Motor neuron (in vitro differentiated cells): ENCODE measurements around the gene ARHGEF10L. TPM values are rescaled to one million over a fixed set of nuclear protein-coding genes. Genes with fewer than 3 reads are reported as not detected.

Source experiments
- ATAC-seq, 8 experiments: fragments of 200-7000 bp; cut with Tn5 transposase; replicated peaks in 6 of 8; 2 replicates each; pipeline ENCODE4 v1.8.0; 2021; ENCODE audit warnings: mild to moderate bottlenecking in 8 of 8, moderate library complexity in 8 of 8
- H3K27ac ChIP-seq, 2 donors: fragments of 250-450 bp; sonication (Bioruptor Pico); 2 replicates each; pipeline ENCODE4 v1.9.0; 2021; ENCODE audit warnings: antibody characterized with exemption in 2 of 2, mild to moderate bottlenecking in 2 of 2, moderate library complexity in 1 of 2
- H3K4me1 ChIP-seq, 2 donors: fragments of 250-450 bp; sonication (Bioruptor Pico); replicated peaks in 1 of 2; 2 replicates each; pipeline ENCODE4 v1.6.1; 2021; ENCODE audit warnings: antibody characterized with exemption in 2 of 2, mild to moderate bottlenecking in 2 of 2, moderate library complexity in 1 of 2
- H3K4me3 ChIP-seq, 5 donors: fragments of 250-450 bp; sonication (Bioruptor Pico); 2 replicates each; pipeline ENCODE4 v1.9.0; 2021; ENCODE audit warnings: antibody characterized with exemption in 5 of 5, mild to moderate bottlenecking in 5 of 5, moderate library complexity in 4 of 5
- WGBS, 10 experiments: fragments of 450-650 bp; shearing (Covaris generic); methylation state at CpG; one replicate each; pipeline ENCODE4 v1.0.0; 2022; 5-methylcytosine and 5-hydroxymethylcytosine counted together
- in situ Hi-C, 9 experiments: fragments of 400-800 bp; cut with MboI; loops; one replicate each; pipeline ENCODE4 v1.15.0; 2021; ENCODE audit warnings: low sequenced_read_pairs in 9 of 9, low pct_unique_long_range_greater_than_20kb in 2 of 9; ENCODE audit not compliant: unreplicated experiment in 9 of 9
- total RNA-seq, 8 experiments: library from RNA; unstranded; fragments of 300-600 nt; gene quantifications; 2 replicates each; pipeline versions ENCODE4 v1.2.3 to v1.2.4, GENCODE V29; 2022

The ARHGEF10L gene
- total RNA-seq, 8 experiments from 2014 or later, result 2.5 to 41.4 (median 26.1) TPM

DNA sequence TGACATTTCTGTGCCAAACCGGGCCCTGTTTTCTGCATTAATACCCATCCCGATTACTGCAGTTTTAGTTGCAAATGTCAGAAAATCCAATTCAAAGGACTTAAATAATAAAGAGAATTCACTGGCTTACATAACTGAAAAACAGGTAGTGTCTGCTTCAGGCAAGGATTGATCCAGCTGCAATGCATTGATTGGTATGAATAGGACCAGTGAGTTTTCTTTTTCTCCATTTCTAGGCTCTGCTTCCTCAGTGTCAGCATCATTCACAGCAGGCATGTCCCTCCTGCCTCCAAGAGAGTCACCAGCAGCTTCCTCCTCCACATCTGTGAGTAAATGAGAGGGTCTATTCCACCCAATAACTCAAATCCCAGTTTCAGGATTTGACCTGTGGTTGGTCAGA, 181.9 kb downstream of the ARHGEF10L start:
- Histone ChIP-seq H3K4me3 (no peak overlapping the region), H3K27ac (no peak overlapping the region), H3K4me1 (peaks cover 9 to 14% of the 10 kb centered on the region in 2 donors)
- in situ Hi-C loops, result no loop called here
- no peak for ATAC-seq
- WGBS, 10 experiments, result 67 to 100% (median 94%) methylated on average over 1 to 2 of the region's 2 CpGs; no CpG with 5 or more reads in 3 of the 10 experiments

DNA sequence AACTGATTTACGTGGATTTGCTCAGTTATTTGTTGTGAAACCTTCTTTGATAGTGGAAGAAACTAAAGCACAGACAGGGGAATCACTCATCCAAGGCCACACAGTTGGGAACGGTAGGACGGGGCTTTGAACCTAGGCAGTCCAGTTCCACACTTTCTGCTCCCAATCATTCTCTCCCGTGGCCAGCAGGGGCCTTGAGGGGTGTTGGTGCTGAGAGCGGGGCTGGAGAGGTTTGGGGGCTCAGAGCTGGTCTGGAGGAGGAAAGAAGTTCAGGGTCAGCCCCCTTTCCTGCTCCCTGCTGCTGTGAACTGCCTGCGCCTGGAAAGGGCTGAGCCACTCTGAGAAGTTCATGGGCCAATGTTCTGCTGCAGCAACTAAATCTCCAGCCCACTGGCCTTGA, 184.2 kb downstream of the ARHGEF10L start:
- in situ Hi-C loops, result no loop called here
- Histone ChIP-seq H3K4me1 (no peaks in the 10 kb centered on the region), H3K27ac (no peak overlapping the region), H3K4me3 (no peak overlapping the region)
- 20 to 61% (median 44%) methylated on average over 1 to 5 of the region's 6 CpGs; no CpG with 5 or more reads in 5 of the 10 experiments for WGBS, 10 experiments
- no peak for ATAC-seq

DNA sequence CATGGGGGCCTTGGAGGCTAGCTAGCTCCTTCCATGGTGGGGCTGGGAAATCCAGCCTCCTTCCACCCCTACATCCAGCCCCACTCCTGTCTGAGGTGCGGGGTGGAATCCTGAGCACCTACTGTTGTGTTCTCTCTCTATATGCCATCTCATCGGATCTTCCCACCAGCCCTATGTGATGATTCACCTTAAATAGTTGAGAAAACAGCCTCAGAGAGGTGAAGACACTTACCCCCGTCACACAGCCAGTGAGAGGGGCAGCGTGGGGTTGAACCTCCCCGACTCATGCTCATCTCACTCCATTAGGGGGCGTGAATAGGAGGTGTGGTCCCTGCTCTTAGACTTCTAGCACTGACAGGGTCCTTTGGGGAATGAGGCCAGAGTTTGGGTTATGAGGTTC, 184.7 kb downstream of the ARHGEF10L start:
- in situ Hi-C loops, result no loop called here
- no peaks in the 10 kb centered on the region for H3K4me1 ChIP-seq
- 66 to 100% (median 85%) methylated on average over 1 to 6 of the region's 6 CpGs; no CpG with 5 or more reads in 6 of the 10 experiments for WGBS, 10 experiments
- ATAC-seq, result no peak
- no peak overlapping the region for H3K27ac ChIP-seq
- no peak overlapping the region for H3K4me3 ChIP-seq

DNA sequence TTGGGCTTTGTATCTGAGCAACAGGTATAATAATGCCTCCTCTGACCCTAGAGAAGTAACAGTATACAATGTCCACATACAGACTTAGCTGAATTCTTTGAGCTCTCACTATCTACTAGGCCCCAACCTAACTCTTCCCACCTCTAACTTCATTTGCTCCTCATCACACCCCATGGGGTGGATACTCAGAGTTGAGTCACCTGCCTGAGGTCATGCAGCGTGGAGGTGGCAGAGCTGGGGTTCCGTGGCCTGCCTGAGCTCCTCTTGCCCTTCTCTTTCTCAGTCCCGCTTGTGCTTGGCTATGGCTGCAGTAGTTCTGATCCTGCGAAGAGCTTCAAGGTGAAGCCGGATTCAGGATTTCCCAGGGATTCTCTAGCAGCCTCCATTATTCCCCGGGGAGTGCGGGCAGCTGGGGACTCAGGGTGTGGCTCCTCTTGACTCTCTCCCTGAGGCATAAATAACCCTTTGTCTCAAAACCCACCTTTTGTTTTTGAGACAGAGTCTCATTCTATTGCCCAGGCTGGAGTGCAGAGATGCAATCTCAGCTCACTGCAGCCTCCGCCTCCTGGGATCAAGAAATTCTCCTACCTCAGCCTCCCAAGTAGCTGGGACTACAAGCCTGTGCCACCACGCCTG, 185.7 kb downstream of the ARHGEF10L start:
- no peaks in the 10 kb centered on the region for H3K4me1 ChIP-seq
- in situ Hi-C loops, result no loop called here
- peak in 7 of 8 experiments; percentile 32 to 67 (median 57) for ATAC-seq
- no peak overlapping the region for H3K4me3 ChIP-seq
- WGBS, 10 experiments, result 60 to 94% (median 69%) methylated on average over 1 to 9 of the region's 9 CpGs; no CpG with 5 or more reads in 3 of the 10 experiments
- H3K27ac ChIP-seq, result no peak overlapping the region

DNA sequence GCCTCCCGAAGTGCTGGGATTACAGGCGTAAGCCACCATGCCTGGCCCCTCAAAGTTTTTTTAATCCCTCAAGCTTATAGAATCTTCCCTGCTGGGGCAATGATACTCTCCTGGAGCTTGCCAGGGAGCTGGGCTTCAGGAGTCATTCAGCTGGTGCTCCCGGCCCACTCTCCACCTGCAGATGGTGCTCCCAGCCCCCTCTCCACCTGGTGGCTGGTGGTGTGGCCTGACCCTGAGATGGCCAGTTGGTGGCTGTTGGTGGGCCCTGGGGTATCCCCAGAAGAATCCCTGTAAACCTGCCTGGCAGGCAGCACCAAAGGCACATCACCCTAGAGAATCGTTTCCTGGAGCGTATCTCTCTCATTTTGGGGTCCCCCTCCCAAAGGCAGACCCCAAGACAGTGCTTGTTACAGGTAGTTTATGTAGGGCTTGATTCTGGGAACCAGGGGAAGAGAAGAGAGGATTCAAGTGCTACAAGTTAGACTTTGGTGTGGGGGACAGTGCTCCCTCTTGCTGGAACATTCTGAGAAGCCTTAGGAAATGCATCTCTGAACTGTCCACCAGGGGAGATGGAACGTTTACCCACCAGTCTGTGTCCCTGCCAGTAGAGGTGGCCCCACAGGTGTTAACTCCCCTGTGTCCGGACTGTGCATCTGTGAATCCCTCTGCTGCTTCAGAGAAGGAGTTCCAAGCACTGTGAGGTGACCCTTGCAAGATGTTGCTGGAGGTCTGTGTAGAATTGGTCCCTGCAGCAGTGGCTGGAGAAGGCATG, 186.5 kb downstream of the ARHGEF10L start:
- Histone ChIP-seq H3K4me3 (no peak overlapping the region), H3K27ac (no peak overlapping the region), H3K4me1 (no peaks in the 10 kb centered on the region)
- peak in 1 of 8 experiments; percentile 18 for ATAC-seq
- WGBS, 10 experiments, result 0 to 80% (median 77%) methylated on average over 1 to 7 of the region's 7 CpGs; no CpG with 5 or more reads in 5 of the 10 experiments
- in situ Hi-C loops, result no loop called here

GRCh38 chr1:17728123-17728712, 188.7 kb downstream of the ARHGEF10L start:
- 25 to 100% (median 73%) methylated on average over 1 to 5 of the region's 6 CpGs; no CpG with 5 or more reads in 4 of the 10 experiments for WGBS, 10 experiments
- in situ Hi-C loops, result no loop called here
- ATAC-seq, result peak in 2 of 8 experiments; percentile 58 to 68
- Histone ChIP-seq H3K4me1 (peaks cover 5 to 12% of the 10 kb centered on the region in 2 donors), H3K27ac (no peak overlapping the region), H3K4me3 (no peak overlapping the region)

GRCh38 chr1:17729248-17729647, 189.8 kb downstream of the ARHGEF10L start:
- Histone ChIP-seq H3K4me3 (no peak overlapping the region), H3K4me1 (peaks cover 15 to 20% of the 10 kb centered on the region in 2 donors), H3K27ac (no peak overlapping the region)
- no peak for ATAC-seq
- 81 to 95% (median 91%) methylated on average over 2 to 12 of the region's 12 CpGs; no CpG with 5 or more reads in 4 of the 10 experiments for WGBS, 10 experiments
- in situ Hi-C loops, result no loop called here

GRCh38 chr1:17729909-17730308, 190.4 kb downstream of the ARHGEF10L start:
- peaks cover 17 to 20% of the 10 kb centered on the region in 2 donors for H3K4me1 ChIP-seq
- in situ Hi-C loops, result no loop called here
- 34 to 100% (median 56%) methylated on average over 1 to 6 of the region's 10 CpGs; no CpG with 5 or more reads in 3 of the 10 experiments for WGBS, 10 experiments
- H3K4me3 ChIP-seq, result no peak overlapping the region
- no peak overlapping the region for H3K27ac ChIP-seq
- ATAC-seq, result no peak

GRCh38 chr1:17731460-17731859, 192.0 kb downstream of the ARHGEF10L start:
- in situ Hi-C loops, result no loop called here
- WGBS, 10 experiments, result 80 to 100% (median 90%) methylated on average over 1 to 4 of the region's 5 CpGs; no CpG with 5 or more reads in 3 of the 10 experiments
- ATAC-seq, result peak in 1 of 8 experiments; percentile 37
- Histone ChIP-seq H3K4me1 (peaks cover 23 to 31% of the 10 kb centered on the region in 2 donors), H3K4me3 (no peak overlapping the region), H3K27ac (no peak overlapping the region)

DNA sequence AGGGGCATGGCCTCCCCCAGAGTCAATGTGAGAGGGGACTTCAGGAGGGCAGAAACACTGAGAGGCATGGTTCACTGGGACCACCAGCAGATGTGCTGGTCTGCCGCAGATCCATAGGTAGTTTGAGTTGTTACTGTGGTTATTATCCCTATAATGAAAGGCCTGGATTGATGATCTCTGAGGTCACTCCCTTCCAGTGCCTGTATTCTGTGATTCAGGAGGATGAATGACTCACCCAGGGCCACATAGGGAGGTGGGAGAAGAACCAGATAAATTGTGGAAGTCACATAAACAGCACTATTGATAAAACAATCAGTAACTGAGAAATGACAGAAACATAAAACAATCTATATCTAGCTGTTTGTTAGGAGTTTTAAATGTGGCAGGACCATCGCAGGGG, 193.0 kb downstream of the ARHGEF10L start:
- in situ Hi-C loops, result no loop called here
- H3K27ac ChIP-seq, result peak overlapping the region; percentile 16 to 30
- peaks cover 23 to 33% of the 10 kb centered on the region in 2 donors for H3K4me1 ChIP-seq
- ATAC-seq, result peak in 7 of 8 experiments; percentile 61 to 84 (median 75)
- 30 to 80% (median 67%) methylated on average over 1 to 2 of the region's 2 CpGs; no CpG with 5 or more reads in 3 of the 10 experiments for WGBS, 10 experiments
- no peak overlapping the region for H3K4me3 ChIP-seq

DNA sequence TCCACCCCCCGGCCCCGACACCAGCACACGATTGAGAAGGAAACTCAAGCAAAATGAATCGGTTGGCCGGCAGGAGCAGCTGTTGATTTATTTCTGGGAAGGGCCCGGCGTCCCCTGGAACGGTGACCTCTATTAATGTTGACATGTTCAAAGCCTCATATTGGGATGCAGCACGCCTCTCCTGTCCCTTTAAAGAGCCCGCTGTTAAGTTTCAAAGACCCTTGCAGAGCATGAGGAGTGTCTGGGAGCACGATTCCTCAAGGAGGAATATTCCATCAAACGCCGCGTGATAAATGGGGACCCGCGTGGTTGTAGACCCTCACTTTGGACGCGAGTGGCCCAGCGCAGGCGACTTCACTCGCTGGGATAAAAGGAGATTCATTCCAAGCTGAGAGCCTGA, 194.2 kb downstream of the ARHGEF10L start:
- 13 to 70% (median 52%) methylated on average over 1 to 13 of the region's 21 CpGs; no CpG with 5 or more reads in 2 of the 10 experiments for WGBS, 10 experiments
- in situ Hi-C loops, result no loop called here
- Histone ChIP-seq H3K27ac (peak overlapping the region in 1 of 2 donors; percentile 52), H3K4me1 (peaks cover 23 to 33% of the 10 kb centered on the region in 2 donors), H3K4me3 (no peak overlapping the region)
- peak in 5 of 8 experiments; percentile 9 to 69 (median 67) for ATAC-seq

DNA sequence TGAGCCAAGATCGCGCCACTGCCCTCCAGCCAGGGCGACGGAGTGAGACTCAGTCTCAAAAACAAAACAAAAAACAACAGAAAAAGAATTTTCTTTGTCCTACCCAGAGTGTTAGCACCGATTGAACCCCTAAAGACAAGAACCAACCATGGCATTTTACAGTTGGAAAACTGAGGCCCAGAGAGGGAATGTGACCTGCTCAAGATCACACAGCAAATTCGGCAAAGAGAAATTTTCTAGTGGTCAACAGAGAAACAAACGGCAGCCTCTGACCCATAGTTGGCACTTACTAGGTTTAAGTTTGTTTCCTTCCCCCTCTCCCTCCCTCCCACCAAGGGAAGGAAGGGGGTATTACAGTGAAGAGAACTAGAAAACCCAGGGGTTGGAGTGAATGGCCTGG, 195.1 kb downstream of the ARHGEF10L start:
- ATAC-seq, result no peak
- H3K4me1 ChIP-seq, result peaks cover 23 to 33% of the 10 kb centered on the region in 2 donors
- no peak overlapping the region for H3K27ac ChIP-seq
- in situ Hi-C loops, result no loop called here
- 40 to 98% (median 69%) methylated on average over 1 to 7 of the region's 7 CpGs for WGBS, 10 experiments
- H3K4me3 ChIP-seq, result no peak overlapping the region

- Histone ChIP-seq H3K27ac (no peak overlapping the region), H3K4me3 (no peak overlapping the region), H3K4me1 (peaks cover 23 to 33% of the 10 kb centered on the region in 2 donors)
- in situ Hi-C loops, result no loop called here
- WGBS, 10 experiments, result 80 to 92% (median 87%) methylated on average over 1 to 2 of the region's 2 CpGs; no CpG with 5 or more reads in 6 of the 10 experiments
- ATAC-seq, result no peak
These were observed 195.8 kb downstream of the ARHGEF10L start for GRCh38 chr1:17735348-17735747.
